Endothelial cell of hepatic sinusoid (primary cell): ENCODE results near the gene IDUA.
"Not testable (repeated sequence)": the region's sequence is repeated elsewhere in the genome, so short reads cannot be mapped to it uniquely, and the experiment has no call there.

ENCODE experiments used
- in situ Hi-C: cut with HindIII; loops from 2 replicates; pipeline ENCODE4 v1.10.0; 2017; ENCODE audit warnings: low sequenced_read_pairs

The IDUA gene

DNA sequence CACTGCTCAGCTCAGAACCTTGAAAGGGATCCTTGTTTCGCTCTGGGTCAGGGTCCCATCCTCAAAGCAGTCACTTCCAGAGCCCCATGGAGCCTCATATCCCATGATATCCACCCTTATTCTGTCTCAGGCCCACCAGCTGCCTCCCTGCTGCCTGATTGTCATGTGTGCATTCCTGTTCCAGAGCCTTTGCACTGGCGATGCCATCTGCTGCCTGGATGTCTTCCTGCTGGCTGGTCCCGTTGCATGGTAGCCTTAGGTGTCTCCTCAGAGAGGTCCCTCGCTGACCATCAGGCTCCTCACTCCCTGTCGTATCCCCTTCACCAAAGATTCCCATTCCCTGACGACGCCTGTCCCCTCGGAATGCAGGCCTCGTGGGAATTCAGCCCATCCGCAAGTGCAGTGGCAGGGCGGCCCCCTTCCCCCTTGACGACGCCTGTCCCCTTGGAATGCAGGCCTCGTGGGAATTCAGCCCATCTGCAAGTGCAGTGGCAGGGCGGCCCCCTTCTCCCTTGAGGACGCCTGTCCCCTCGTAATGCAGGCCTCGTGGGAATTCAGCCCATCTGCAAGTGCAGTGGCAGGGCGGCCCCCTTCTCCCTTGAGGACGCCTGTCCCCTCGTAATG lies 12.5 kb downstream of the IDUA start:
- in situ Hi-C loops, result not testable (repeated sequence)

DNA sequence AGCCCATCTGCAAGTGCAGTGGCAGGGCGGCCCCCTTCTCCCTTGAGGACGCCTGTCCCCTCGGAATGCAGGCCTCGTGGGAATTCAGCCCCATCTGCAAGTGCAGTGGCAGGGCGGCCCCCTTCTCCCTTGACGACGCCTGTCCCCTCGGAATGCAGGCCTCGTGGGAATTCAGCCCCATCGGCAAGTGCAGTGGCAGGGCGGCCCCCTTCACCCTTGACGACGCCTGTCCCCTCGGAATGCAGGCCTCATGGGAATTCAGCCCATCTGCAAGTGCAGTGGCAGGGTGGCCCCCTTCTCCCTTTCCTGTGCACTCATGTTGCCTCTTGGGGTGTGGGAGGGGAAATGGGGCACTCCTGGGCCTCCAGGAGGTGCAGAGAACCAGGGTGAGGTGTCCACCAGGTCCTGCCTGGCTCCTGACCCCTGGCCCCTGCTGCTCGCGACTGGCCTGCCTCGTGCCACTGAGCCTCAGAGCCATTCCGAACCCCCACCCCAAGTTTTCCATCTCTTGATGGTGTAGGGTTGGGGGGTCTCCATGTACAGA lies 13.1 kb downstream of the IDUA start:
- in situ Hi-C loops, result no loop called here

DNA sequence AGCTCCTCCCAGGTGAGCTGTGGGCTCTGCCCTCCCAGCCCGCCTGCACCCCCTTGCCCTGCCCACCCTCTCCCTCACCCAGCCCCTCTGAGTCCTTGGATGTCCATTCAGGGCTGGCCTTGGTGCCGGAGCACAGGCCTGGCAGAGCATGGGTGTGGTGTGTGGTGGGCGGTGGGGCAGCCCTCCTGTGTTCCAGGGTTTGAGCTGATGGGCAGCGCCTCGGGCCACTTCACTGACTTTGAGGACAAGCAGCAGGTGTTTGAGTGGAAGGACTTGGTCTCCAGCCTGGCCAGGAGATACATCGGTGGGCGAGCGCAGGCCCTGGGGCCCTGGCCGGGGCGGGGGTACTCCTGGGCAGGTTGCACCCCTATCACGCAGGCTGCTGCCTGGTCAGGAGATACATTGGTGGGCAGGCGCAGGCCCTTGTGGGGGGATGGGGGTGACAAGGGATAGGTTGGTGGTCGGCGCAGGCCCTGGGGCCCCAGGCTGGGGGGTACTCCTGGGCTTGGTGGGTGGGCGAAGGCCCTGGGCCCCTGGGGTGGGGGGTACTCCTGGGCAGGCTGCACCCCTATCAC lies 13.9 kb downstream of the IDUA start:
- in situ Hi-C loops, result no loop called here

DNA sequence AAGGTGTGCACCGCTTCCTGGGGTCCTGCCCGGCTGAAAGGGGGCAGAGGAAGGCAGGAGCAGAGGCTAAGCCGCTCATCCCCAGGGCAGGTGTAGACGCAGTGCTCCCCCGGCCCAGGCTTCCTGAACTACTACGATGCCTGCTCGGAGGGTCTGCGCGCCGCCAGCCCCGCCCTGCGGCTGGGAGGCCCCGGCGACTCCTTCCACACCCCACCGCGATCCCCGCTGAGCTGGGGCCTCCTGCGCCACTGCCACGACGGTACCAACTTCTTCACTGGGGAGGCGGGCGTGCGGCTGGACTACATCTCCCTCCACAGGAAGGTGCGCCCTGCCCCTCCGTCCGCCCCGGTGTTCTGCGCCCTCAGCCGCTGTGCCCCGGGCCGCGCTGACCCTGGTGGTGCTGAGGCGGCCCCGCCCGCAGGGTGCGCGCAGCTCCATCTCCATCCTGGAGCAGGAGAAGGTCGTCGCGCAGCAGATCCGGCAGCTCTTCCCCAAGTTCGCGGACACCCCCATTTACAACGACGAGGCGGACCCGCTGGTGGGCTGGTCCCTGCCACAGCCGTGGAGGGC lies 14.8 kb downstream of the IDUA start:
- in situ Hi-C loops, result no loop called here

DNA sequence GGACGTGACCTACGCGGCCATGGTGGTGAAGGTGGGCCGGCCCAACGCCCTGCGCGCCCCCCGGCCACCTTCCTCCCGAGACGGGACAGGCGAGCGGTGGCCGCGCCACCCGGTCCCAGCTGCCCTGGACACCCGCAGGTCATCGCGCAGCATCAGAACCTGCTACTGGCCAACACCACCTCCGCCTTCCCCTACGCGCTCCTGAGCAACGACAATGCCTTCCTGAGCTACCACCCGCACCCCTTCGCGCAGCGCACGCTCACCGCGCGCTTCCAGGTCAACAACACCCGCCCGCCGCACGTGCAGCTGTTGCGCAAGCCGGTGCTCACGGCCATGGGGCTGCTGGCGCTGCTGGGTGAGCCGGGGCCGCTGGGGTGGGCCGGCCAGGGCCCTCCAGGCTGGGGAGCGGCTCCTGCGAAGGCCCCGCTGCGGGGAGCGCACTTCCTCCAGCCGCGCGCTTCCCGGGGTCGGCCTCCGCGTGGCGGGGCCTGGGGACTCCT lies 15.3 kb downstream of the IDUA start:
- in situ Hi-C loops, result no loop called here

DNA sequence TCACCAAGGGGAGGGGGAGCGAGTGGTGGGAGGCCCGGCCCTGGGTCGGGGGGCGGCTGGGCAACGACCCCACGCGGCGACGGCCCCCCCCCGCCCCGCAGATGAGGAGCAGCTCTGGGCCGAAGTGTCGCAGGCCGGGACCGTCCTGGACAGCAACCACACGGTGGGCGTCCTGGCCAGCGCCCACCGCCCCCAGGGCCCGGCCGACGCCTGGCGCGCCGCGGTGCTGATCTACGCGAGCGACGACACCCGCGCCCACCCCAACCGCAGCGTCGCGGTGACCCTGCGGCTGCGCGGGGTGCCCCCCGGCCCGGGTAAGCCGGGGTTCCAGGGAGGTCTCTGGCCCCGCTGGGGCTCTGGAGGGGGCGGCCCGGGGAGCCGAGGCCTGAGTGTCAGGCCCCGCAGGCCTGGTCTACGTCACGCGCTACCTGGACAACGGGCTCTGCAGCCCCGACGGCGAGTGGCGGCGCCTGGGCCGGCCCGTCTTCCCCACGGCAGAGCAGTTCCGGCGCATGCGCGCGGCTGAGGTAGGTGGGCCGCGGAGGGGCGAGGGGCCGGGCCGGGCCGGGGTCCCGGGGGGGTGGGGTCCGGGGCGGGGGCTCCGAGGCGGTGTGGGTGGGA lies 15.9 kb downstream of the IDUA start:
- in situ Hi-C loops, result no loop called here

DNA sequence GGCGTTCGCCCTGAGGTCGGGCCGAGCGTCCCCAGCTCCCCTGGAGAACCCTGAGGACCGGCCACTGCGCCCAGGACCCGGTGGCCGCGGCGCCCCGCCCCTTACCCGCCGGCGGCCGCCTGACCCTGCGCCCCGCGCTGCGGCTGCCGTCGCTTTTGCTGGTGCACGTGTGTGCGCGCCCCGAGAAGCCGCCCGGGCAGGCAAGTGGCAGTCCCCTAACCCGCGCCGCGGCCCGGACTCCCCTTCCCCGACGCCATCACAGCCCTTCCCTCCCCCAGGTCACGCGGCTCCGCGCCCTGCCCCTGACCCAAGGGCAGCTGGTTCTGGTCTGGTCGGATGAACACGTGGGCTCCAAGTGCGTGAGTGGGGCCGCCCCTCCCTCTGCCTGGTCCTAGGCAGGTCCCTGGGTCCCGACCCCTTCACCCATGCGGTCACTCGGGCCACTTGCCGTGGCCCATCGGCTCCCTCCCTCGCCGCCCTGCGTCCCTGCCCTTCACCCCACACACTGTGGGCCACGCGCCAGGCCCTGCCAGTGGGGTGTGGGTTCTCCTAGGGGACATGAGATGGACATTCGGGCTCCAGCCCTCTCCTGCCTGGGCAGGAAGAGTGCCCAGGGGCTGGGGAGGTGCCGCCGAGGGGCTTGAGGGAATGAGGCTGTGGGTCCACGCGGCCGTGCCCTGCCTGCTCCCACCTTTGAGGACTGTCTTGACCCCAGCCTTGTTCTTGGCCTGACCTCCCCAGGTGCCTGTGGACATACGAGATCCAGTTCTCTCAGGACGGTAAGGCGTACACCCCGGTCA lies 16.6 kb downstream of the IDUA start:
- in situ Hi-C loops, result no loop called here

DNA sequence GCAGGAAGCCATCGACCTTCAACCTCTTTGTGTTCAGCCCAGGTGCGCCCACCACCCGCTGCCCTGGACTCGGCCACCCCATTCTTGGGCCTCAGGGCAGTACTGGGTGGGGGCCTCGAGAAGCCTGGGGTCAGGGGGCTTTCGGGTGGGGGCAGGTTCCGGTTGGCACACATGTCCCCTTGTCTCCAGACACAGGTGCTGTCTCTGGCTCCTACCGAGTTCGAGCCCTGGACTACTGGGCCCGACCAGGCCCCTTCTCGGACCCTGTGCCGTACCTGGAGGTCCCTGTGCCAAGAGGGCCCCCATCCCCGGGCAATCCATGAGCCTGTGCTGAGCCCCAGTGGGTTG lies 17.2 kb downstream of the IDUA start:
- in situ Hi-C loops, result no loop called here

DNA sequence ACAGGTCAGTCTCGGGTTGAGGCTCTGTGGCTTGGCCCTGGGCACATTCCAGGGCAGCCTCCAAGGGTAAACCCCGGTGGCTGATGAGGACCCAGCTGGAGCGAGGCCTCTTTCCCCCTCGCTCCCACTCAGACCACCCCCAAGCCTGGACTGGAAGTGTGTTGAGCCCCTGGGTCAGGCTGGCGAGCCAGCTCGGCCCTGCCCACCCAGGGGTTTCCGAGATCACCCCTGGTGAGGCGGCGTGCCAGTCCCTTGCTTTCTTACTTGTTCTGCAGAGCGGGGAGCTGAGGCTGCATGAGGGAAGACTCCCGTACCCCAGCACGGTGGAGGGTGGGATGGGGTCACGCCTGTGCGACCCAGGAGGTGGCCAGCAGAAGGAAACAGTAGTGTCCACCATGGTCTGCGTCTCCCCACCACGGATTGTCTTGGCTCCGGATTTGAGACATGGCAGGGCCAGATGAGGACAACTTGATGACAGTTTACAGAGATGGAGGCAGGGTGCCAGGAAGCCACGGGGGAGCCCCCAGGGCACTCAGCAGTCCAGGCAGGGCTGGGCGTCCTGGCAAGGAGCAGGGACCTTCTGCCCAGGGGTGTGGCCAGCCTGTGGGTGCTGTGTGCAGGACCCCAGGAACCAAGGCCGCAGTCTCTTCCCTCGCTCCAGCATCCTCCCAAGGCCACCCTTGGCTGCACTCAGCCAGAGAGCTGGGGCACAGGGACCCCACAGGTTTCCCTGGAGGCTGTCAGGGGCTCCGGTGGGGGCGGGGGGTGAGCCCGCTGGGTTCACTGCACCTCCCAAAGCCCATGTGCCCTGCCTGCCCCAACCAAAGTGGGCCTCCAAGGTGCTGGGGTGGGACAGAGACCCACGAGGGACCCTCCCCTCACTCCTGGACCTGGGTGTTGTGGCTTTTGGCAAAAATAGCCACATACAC lies 18.0 kb downstream of the IDUA start:
- in situ Hi-C loops, result no loop called here

DNA sequence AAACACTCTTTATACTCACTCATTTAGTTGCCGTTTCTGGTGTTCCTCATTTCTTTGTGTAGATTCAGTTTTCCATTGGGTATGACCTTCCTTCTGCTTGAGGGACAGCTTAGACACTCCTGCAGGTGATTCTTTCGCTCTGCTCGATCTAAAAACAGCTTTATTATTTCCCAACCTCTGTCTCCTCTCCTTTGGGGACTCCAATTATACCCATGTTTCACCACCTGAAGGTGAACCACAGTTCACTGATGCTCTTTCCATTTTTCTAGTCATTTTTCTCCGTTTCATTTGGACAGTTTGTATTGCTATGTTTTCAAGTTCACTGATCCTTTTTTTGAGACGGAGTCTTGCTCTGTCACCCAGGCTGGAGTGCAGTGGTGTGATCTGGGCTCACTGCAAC lies 20.0 kb downstream of the IDUA start:
- in situ Hi-C loops, result no loop called here

DNA sequence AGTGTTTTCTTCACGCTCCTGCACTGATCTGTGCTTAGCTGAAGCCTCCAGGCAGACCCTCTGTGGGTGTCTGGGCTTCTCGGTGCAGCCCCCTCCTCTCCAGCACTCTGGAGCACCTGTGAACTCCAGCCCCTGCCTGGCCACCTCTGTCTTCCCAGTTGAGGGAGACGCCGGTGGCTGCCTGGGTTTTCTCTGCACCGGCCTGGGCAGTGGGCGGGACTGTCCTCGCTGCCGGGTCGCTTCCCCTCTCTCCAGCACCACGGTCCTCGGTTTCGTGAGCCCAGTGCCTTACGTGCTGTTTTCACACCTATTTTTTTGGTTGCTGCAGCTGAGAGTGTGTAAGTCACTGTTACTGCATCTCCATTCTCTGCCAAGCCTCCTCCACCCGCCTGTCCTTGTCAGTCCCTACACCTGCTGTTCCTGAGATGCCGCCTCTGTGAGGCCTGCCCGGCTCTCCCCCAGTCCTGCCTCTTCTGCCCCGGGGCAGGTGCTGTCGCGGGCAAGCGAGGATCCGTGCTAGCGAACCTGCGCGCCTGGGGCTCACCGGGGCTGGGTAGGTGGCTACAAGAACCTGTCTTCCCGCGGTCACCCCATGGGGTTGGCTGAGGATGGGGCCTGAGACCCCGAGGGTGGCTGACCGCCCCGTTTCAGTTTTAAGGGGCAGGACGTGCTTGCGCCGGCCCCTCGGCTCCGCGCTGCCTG lies 22.1 kb downstream of the IDUA start:
- in situ Hi-C loops, result no loop called here

DNA sequence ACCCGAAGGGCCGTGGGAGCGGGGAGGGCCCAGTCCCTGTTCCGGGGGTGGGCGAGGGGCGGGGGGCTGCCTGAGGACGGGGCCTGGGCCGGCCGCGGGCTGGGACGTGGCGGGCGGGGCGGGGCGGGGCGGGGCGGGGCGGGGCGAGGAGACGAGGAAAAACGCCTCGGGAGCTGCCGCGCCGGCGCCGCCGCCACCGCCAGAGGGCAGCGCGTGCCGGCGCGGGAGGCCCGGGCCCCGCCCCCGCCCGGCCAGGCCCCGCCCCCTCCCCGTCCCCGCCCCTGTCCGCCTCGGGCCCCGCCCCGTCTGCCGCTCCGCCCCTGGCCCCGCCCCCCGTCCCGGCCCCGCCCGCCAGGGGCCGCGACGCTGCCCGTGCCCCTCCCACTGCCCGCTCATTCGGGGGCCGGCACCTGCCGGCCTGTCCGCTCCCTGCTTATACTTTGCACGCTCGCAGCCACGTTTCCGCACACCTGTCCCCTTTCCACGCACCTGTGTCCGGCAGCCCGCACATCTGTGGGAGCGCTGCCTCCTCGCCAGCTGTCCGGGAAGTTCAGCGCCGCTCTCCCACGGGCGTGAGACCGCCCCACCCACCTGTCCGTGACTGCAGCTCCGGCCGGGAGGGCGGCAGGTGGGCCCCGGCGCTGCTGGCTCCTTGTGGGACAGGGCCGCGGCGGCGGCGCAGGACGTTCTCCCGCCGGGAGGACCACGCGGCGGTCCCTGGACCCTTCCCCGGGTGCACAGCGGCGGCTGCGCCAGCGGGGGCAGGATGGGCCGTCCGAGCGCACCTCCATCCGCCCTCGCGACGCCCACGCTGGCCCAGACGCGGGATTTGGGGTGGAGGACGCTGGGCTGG lies 22.9 kb downstream of the IDUA start:
- in situ Hi-C loops, result no loop called here

DNA sequence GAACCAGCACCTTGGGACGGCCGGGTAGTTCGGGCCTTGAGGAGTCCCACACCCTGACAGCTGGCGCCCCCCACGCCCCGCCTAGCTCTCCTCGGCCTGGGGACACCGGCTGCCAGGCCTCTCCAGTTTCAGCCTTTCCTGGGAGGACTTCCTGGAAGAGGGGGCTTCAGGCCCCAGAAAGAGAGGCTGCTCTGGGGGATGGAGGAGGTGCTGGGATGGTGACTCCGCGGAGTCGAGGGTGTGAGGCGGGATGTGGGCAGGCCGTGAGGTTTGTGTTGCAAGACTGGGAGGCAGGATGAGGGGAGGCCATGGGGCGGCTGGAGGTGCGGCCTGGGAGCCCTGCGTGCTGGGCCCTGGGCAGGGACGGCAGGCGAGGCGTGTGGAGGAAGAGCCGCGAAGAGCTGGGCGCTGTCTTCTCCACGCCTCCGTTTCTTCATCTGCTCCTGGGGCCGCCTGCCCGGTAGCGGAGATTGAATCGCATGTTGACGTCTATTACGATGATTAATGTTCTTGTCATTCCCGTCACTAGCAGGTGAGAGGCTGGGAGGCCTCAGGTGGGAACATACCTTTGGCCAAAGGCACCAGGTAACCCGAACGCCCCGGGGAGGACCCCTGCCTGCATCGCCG lies 23.7 kb downstream of the IDUA start:
- in situ Hi-C loops, result no loop called here

DNA sequence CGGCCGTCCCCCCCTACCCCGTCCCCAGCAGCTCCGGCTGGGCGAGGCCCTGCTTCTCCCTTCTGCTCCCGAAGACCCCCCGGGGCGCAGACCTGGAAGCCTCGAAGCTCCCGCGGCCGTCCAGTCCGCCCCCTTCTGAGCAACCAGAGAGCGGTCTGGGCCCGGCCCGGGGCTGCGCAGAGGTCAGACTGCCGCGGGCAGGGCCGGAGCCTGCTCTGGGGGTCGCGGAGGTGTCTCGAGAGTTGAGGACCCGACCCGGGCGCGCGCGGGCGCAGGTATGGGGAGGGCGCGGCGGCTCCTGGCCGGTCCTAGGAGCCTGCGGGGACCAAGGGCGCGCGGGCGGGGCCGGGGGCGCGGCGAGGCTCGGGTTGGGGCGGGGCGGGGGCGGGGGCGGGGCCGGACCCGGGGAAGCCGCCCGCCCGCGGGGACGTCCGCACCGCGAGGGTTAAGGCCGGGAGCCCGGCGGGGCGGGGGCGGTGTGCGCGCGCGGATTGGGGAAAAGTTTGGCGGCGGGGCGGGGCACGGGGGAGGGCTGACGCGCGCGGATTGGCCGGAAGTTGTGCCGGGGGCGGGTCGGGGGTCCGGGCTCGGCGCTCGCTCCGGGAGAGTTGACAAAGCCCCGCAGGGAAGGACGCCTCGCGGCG lies 24.3 kb downstream of the IDUA start, which contains the start of gene FGFRL1:
Gene FGFRL1, plus strand, starts transcription at position 605 of the 644 bp plus-strand sequence. CDS start 860 bp downstream, outside the sequence.
- in situ Hi-C loops, result no loop called here

DNA sequence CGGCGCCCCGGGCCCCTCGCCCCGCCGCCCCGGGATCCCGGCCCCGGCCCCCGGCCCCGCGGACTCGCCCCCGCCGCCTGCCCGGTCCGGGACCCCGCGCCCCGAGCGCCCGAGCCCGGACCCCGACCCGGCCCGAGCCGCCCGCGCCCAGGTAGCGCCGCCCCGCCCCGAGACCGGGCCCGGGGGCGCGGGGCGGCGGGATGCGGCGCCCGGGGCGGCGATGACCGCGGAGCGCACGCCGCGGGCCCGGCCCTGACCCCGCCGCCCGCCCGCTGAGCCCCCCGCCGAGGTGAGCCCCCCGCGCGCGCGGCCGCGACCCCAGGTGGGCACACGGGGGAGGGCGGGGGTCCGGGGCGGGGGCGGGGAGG lies 24.8 kb downstream of the IDUA start:
- in situ Hi-C loops, result no loop called here

DNA sequence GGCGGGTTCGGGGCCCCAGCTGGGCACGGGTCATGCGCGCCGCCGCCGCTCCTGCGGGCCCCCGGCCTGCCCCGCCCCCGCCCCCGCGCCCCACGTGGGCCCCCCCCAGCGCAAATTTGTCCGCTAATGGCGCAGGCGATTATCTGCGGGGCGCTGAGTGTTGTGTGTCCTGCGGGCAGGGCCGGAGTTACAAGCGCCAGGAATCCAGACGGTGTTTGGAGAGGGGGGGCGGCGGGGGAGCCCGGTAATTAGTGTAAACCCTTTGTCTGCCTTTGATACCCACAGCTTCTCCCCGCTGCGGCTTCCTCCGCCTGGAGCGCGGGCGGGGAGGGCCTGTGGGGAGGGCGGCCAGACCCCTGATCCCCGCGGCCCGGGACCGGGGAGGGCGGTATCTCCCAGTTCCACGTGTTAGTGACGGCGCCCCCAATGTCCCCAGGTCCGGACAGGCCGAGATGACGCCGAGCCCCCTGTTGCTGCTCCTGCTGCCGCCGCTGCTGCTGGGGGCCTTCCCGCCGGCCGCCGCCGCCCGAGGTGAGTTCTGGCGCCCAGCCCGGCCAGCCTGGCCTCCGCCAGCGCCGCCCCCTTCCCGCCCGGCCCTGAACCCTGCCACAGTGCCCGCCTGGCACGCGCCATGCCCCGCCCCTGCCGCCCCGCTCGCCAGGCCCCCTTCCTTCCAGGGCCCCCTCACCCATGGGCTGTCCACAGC lies 25.3 kb downstream of the IDUA start:
- in situ Hi-C loops, result no loop called here
